Amniotic stem cell (primary cell): ENCODE results near the gene JUP.

ENCODE experiments used
- DNase-seq: peaks from one replicate; lab custom pipeline; 2025; lab: John Stamatoyannopoulos, UW

Gene JUP

DNA sequence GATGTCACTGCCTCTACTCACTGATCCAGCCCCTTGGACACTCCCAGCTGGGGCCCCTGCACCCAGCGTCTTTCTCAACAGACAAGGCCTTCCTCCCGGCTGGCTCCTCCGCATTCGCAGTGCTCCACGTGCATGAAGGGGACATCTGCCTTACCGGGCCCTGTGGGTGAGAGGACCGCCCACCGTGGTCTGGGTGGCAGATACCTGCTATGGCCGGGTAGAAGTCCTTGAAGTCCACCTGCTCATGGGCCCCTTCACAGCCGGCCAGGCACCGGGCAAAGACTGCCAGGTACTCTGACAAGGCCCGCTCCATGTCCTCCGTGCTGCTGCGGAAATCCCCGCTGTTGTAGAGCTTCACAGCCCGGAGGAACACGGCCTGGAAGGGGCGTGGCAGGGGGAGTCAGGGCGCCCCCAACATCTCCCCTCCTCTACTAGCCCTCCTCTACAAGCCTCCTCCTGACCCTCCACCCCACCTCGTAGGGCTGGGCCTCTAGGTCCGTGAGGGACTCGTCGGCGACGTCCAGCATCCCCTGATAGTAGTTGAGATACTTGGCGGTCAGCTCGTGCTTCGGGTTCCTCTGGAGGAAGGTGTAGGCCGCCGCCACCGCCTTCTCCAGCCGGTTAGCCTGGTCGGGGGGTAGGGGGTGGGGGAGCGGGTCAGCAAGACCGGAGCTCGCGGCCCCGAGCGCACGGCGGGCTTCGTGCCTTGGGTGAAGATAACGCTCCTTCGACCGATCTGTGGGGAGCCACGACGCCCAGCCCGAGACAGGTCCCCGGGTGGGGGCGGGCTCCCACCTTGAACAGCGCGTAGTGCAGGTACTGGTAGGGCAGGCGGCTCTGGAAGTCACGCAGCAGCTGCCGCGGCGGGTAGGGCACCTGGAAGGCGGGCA, 24.4 kb upstream of the JUP start:
- no peak for DNase-seq

DNA sequence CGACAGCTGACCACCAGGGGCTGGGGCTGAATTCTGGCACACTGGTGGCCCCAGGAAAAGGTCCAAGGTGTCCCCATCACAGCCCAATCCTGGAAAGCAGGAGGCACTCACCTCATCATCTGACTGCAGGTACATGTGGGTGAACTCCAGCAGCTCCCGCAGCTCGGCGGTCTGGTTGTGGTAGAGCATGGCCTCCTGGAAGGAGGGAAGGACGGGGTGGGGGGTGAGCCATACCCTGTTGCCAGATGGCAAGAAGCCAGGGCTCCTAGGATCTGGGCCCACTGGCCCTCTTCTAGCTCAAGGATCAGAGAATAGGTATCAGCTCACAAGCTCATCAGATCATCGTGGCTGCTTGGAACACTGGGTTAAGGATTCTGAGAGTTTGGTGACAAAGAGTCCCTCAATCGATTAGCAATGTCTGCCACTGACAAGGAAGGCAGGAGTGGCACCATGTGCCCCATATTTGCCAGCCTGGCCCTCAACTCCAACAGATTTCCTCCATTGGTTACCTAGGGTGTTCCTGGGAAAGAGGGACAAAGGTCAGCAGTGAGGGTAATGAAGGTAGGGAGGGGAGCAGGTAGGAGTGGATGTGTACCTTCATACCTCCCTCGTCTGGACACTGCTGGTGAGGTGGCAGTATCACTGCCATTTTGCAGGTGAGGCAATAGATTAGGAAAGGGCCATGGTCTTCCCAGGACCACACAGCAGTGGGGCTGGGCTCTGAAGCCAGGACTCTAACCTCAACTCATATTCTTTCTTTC, 20.4 kb upstream of the JUP start:
- DNase-seq, result no peak

DNA sequence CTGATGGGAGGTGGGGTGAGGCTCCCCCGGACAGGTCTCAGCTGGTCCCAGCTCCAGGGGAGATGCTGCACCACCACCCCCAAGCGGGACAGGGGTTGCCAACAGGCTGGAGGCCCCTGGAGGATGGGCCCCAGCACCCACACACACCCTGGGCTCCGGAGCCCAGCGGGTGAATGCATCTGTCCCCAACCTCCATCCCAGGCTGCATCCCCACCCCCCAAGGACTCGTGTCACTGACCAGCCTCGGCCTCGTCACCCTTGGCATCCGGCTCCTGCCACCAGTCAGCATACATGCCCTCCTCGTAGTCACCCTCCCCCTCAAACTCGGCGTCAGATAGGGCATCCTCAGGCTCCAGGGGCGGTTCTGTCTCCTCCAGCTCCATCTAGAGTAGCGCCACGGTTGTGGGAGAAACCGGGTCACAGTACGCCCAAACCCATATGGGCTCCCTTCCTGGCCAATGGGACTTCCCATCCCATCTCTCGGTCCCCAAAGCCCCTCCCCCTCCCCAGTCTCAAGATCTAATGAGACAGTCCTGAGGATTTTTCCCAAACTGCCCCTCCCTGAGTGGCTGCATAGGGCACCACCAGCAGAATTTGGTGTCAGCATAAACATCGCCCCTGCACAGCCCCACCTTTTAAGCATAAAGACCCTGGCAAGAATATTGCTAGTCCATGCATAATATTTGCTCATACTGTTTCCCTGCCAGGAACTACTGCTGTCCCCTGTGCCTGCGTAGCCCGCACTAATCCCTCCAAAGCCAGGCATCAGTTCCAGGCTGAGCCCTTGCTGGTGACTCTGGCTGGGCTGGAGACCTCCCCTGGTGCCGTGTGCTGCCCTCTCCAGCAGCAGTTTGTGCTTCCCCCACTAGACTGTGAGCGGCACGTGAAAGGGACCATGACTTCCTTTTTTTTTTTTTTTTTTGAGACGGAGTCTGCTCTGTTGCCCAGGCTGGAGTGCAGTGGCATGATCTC, 16.8 kb upstream of the JUP start:
- no peak for DNase-seq

DNA sequence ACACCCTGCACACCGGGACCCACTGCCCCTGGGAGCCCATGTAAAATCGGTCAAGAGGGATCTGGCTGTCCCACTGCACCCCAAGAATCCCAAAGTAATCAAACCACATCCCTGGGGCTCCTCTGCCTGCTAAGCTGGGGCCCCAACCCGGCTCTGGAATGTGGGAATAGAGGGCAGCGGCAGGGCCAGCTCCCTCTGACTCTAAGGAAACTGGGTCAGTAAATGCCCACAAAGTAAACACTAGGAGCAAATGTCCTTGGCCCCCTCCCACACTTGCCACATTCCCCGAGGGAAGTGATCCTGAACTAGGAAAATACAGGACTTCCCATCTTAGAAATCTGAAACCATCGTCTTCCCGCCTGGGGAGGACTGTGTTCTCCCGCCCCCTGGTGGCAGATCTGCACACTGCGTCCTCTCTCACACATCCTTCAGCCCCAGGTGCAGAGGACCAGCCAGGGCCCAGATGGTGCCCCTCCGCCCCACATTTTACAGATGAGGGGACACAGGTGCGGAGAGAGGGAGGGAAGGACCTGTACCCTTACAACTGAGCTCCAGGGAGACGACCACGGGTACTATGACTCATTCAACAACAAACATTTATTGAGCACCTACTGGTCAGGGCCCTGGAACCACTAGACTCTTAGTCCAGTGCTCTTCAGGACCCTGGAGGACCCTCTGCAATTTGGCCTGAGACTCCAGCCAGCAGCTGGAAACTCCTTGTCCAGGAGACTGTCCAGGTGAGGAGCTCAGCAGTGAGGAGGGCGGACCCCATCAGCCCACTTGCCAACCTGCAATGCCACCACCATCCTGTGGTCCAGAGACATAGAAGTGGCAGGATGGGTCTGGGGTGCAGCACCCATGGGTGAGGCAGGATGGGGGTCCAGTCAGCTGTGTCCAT, 15.1 kb upstream of the JUP start:
- DNase-seq, result peak; percentile 42

DNA sequence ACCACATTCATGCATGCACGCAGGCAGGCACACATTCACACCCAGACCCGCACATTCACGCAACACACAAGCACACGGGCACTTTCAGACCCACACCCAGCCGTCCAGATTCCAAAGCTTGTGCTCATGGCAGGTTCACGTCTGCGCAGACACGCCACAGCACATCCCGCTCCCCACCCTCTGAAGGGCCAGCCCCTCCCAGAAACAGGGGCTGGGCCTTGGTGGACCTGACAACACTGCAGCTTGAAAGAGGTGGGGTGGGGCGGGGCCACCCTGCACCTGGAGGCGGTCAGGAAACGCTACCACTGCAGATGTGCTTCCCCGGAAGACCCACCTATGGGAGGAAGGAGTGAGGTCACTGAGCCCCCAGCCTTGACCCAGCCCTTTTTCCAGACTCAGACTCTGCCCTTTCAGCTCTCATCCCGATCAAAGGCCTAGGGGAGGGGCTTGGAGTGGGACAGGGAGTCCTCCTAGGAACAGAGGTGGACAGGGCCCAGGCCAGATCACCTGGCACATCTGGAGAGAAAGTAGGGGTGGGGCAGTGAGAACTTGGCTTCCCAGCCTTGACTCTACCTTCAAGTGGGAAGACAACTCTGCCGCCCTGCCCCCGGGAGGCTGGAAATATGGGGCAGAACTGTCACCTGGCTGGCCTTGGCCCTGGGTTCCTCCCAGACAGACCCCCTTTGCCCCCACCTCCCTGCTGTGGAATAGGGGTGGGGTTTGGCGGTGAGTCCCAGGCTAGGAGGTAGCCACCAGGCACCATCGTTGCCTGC, 14.3 kb upstream of the JUP start:
- DNase-seq, result peak; percentile 20

DNA sequence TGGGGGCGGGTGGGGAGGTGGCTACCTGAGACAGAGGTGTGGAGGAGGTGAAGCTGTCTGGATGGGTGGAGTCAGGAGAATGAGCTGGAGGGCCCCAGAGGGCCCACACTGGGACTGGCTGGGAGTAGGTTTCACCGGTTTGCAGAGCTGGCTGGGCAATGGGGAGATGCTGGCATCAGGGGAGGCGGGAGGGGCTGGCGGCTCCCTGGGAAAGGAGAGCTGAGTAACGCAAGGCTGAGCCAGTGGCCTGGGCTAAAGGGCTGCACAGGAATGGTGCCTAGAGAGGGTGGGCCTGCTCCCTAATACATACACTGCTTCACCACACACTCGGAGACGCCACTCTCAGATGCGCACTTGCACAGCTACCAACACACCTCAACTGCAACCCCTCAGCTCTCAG, 12.9 kb upstream of the JUP start:
- DNase-seq, result no peak

DNA sequence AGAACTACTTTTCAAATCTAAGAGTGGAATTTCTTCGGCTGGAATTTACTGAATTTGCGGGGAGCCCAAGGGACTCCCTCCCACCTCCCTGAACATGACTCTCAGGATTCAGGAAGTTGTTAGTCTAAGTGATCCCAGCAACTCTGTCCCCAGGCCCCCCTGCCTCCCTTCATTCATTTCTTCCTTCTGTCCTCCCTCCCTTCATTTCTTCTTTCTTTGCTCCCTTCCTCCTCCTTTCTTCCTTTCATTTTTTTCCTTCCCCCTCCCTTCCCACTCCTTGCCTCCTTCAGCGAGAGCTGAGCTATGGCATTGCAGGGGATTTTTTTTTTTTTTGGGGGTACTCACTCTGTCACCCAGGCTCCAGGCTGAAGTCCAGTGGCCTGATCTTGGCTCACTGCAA, 10.9 kb upstream of the JUP start:
- no peak for DNase-seq

DNA sequence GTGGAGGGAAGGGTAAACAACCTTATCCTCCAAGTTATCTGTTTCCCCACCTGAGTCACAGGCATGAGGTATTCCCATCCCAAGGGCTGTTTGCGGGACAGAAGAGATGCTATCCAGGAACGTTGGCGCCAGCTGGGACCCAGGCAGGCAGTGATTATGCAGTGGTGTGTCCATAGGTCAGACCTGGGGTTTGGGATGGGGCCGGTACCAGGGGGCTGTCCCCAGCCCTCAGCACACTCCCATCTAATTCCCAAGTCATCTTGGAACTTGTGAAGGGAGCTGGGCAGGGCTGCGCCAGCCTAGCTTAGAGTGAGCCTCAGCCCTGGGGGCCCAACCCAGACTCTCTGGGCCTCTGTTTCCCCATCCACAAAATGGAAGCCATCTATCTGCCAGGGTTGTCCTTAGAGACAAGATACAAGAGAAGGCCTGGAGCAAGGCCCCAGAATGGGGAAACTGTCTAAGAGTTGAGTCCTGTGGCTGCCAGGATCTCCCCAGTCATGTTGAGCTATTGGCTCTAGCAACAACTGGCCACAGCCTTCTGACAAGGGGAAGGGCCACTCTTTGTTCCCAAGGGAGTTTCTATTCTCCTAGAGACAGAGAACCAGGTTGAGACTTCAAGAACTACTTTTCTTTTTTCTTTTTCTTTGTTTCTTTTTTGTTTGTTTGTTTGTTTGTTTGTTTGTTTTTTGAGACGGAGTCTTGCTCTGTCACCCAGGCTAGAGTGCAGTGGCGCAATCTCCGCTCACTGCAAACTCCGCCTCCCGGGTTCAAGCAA, 9.8 kb upstream of the JUP start:
- no peak for DNase-seq

DNA sequence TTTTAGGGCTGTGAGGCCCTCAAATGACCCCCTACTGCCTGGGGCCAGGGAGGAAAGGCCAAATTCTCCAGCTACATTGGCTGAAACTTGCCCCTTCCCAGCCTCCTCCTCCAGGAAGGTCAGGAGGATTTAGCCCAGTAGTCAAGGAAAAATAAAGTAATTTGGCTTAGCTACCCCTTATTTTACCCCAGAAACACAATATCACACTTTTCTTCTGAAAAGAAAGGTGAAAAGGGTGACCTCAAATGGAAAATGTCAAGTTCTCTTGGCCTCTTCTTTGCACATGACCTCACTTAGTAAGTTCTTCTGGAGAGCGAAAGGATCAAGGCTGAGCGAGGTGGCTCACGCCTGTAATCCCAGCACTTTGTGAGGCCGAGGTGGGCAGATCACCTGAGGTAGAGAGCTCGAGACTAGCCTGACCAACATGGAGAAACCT, 8.0 kb upstream of the JUP start:
- DNase-seq, result no peak

DNA sequence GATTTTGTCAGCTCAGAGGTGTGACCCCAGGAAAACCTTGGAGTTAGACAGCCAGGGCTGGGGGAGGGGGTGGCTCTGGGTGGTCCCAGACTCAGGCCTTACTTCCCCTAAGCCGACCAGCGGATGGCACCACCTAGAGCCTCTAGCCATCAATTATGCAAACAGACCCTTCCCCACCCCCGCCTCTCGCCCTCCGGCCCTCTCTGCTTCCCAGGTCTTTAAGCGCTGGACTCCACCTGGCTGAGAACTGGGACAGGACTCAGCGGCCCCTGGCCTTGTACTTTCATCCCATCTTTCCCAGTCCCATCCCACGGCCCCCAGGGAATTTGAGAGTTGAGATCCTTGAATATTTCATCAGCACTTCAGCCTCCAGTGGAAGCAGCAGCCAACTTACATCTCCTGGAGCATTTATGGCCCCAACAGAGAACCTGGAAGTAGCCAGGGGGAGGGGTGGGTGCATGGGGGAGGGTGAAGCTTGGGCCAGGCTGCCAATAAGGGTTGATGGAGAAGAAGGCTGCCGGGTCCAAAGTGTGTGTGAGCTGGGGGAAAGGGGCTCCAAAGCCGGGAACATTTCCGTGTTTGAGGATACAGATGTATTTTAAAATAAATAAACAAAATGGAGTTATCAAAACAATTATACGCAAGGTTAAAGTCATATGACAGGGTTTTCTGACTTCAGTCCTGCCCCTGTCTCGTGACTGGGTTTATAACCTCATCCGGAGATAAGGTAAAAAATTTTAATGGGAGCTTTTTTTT, 7.5 kb upstream of the JUP start:
- no peak for DNase-seq

DNA sequence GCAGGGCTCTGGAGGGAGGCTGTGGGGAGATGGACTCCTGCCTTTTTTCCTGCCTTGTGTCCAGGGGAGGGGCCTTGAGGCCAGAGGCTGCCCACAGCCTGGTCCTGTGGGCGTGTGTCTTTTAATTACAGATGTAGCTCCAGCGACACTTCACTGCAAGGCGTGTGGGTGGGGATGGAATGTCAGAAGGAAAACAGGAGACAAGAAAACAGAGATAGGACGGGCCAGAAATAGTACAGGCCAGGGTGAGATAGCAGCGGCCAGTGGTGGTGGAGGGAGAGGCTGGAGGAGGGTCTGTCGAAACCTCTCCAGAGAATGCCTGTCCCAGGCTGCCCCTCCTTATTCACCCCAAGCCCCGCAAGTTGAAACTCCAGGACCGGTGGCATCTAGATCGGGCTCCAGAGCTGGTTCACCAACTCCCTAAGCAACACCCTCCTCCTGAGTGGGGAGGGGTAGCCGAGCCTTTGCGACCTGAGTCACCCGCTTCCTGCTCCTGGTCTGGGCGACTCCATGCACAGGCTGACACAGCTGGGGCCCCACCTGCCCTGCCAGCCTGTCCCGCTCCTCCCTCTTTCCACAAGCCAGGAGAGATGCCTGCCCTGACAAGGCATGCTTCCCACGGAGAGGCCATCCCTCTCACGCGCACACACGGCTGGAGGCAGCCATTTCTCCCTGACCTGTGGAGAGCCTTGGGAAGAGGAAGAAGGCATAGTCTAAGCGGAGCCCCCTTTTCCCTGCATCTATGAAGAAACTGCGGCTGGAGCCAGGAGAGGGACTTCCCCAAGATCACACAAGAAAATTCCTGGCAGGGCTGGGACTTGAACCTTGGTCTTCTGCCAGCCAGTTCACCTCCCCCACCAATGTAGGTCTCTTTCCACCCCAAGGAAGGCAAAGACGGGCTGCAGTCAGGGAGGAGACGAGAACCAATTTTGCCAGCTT, 6.6 kb upstream of the JUP start:
- DNase-seq, result peak; percentile 12

DNA sequence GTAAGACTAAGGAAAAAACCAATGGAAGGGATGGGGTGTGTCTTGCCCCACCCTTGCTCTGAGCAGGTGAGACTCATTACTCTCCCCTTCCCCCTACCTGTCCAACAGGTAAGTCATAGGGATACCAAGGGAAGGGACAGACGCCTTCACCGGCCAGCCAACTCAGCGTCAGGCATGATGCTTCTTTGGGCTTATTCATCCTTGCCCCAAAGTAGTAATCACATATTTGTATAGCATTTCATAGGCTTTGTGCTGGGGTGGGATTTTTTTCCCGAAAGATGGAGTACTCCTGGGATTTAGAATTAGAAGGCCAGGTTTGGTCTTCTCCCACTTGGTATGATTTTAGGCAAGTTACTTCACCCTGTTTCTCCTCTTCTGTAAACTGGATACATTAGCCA, 509 bp upstream of the JUP start:
- no peak for DNase-seq

DNA sequence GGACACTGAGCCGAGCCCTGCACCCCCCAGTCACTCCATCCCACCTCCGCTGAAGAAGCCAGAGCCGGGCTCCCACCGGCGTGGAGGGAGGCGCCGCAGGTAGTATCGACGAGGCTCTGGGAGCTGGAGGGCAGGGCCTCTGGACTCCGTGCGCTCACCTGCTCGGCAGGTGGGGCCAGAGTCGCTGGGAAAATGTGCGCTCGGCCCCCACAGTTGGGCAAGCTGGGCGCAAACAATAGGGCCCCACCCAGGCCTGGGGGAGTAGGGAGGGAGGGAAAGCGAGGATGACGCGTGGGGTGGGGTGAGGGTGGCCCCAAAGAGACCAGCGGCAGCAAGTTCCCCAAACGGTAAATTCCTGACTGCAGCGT, 668 bp downstream of the JUP start:
- no peak for DNase-seq

DNA sequence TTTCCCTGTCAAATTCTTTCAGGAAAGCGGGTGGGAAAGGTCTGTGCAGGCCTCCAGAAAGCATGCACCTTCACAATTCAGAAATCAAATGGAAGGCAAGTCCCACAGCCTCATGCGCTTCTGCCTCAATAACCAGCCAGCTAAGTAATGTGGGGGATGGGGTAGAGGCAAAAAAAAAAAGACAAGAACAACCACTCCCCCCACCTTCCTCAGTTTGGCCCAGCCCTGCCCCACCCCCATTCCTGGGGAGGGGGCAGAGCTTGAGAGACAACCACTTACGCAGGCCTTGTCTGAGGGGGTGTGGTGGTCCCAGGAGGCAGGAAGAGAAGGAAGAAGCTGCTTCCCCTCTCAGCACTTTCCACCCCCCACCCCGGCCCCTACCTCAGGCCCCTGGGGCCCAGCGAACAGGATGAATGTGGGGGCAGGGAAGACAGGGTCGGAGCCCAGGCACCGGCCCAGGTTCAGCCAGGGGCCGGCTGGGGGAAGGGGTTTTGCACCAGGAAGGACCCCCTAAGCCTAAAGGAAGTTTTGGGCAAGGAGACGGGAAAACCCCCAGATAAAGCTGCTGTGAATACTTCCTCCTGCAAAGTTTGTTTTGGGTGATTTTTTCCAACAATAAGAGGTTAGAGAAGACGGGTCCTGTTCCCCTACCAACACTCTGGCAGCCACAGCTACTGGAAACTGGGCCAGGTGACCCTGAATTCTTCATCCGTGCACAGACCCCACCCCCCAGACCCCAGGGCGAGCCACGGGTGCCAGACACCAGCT, 1.2 kb downstream of the JUP start:
- DNase-seq, result no peak

DNA sequence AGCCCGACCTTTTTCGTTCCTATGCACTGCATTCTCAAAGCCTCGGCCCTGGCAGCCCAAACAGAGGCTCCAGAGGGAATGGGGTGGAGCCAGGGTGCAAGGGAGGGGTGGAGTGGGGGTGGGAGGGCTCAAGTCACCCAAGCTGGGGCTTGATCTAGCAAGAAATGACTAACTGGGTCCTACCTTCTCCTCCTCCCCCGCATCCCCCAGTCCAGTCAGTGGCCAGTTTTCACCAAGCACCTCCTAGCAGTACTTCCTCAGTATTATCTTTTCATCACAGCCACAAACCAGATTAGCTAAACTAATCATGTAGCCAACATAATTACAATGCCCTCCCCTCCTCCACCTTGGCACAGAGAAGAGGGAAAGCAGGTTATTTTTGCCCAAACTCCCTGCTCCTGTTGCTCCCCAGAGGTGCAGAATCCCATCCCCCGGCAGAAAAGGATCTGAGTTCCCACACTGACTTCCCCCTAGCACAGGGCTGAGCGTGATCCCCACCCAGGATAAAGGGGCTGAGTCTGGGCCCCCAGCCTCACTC, 2.2 kb downstream of the JUP start:
- DNase-seq, result no peak

DNA sequence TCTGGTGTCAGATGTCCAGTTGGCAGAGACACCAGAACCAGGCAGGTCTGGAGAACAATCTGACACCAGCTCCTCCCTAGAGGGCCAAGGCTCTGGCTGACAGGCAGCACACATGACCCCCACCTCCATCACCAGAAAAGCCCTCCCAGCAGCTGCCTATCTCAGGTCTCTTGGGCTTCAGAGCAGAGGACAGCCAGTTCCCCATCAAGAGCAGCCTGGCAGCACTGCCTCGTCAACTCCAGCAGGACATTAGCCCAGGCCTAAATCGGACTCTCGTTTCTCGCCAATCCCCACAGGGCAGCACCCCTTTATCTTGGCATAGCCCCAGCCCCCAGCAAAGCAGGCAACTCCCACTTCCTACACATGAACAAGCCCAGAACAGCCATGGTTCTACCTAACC, 4.4 kb downstream of the JUP start:
- no peak for DNase-seq
